ENCODE data around the gene MET.
A peak's percentile ranks its signal among the peaks of the same experiment; 100 is the strongest.
"Not testable (repeated sequence)": the region's sequence is repeated elsewhere in the genome, so short reads cannot be mapped to it uniquely, and the experiment has no call there.

Gene MET

DNA sequence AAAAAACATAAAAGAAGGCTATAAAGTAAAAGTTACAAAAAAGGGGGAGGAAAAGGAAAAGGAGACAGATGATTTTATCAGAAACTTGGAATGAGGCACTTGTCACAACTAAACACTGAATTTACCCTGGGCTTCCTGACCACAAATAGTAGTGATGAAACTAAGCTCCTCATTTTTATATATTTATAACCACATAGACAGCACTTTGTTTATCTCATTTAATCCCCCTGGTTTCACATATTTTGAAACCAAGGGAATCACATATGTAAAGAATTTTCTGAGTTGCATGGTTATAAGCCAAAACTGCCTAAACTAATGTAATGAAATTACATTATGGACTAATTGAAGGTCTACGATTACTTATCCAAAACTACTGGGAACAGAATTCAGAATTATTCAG lies 39.6 kb upstream of the MET start:
- H3K4me3 ChIP-seq (ENCODE audit: low read depth, low read length), result no peak overlapping the region
- TF ChIP-seq, protein P1, sequence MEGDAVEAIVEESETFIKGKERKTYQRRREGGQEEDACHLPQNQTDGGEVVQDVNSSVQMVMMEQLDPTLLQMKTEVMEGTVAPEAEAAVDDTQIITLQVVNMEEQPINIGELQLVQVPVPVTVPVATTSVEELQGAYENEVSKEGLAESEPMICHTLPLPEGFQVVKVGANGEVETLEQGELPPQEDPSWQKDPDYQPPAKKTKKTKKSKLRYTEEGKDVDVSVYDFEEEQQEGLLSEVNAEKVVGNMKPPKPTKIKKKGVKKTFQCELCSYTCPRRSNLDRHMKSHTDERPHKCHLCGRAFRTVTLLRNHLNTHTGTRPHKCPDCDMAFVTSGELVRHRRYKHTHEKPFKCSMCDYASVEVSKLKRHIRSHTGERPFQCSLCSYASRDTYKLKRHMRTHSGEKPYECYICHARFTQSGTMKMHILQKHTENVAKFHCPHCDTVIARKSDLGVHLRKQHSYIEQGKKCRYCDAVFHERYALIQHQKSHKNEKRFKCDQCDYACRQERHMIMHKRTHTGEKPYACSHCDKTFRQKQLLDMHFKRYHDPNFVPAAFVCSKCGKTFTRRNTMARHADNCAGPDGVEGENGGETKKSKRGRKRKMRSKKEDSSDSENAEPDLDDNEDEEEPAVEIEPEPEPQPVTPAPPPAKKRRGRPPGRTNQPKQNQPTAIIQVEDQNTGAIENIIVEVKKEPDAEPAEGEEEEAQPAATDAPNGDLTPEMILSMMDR (IDR thresholded peaks at IDR 0.05; ENCODE audit: insufficient read depth, low read depth, low read length, missing control alignments), result no peak
- no peak for DNase-seq (ENCODE audit: low read depth)

- peak; percentile 73 for DNase-seq (ENCODE audit: low read depth)
- no peak overlapping the region for H3K4me3 ChIP-seq (ENCODE audit: low read depth, low read length)
- TF ChIP-seq, protein P1 (IDR thresholded peaks at IDR 0.05; ENCODE audit: insufficient read depth, low read depth, low read length, missing control alignments), result no peak
Measured at GRCh38 chr7:116633131-116633988, 38.6 kb upstream of the MET start.

- TF ChIP-seq, protein P1 (IDR thresholded peaks at IDR 0.05; ENCODE audit: insufficient read depth, low read depth, low read length, missing control alignments), result no peak
- H3K4me3 ChIP-seq (ENCODE audit: low read depth, low read length), result no peak overlapping the region
- DNase-seq (ENCODE audit: low read depth), result no peak
Measured at GRCh38 chr7:116636997-116637396, 35.0 kb upstream of the MET start.

DNA sequence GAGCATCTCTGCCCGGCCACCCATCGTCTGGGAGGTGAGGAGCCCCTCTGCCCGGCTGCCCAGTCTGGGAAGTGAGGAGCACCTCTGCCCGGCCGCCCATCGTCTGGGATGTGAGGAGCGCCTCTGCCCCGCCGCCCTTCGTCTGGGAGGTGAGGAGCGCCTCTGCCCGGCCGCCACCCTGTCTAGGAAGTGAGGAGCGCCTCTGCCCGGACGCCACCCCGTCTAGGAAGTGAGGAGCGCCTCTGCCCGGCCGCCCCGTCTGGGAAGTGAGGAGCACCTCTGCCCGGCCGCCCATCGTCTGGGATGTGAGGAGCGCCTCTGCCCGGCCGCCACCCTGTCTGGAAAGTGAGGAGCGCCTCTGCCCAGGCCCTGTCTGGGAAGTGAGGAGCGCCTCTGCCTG lies 33.4 kb upstream of the MET start:
- not testable (repeated sequence) for DNase-seq (ENCODE audit: low read depth); H3K4me3 ChIP-seq (ENCODE audit: low read depth, low read length)

- no peak for DNase-seq (ENCODE audit: low read depth)
- no peak overlapping the region for H3K4me3 ChIP-seq (ENCODE audit: low read depth, low read length)
- TF ChIP-seq, protein P1 (IDR thresholded peaks at IDR 0.05; ENCODE audit: insufficient read depth, low read depth, low read length, missing control alignments), result no peak
Measured at GRCh38 chr7:116641551-116642153, 30.3 kb upstream of the MET start.

DNA sequence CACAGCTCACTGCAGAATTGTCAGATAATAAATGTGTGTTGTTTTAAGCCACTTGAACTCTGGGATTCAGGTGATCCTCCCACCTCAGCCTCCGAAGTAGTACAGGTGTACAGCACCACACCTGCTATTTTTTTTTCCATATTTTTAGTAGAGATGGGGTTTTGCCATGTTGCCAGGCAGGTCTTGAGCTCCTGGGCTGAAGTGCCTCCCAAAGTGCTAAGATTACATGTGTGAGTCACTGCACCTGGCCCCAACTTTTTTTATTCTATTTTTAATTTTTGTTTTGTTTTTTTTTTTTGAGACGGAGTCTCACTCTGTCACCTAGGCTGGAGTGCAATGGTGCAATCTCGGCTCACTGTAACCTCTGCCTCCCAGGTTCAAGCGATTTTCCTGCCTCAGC lies 28.8 kb upstream of the MET start:
- DNase-seq (ENCODE audit: low read depth); H3K4me3 ChIP-seq (ENCODE audit: low read depth, low read length): not testable (repeated sequence)

GRCh38 chr7:116644628-116645027 lies 27.4 kb upstream of the MET start:
- DNase-seq (ENCODE audit: low read depth), result no peak
- TF ChIP-seq, protein P1 (IDR thresholded peaks at IDR 0.05; ENCODE audit: insufficient read depth, low read depth, low read length, missing control alignments), result no peak
- no peak overlapping the region for H3K4me3 ChIP-seq (ENCODE audit: low read depth, low read length)

- TF ChIP-seq, protein P1 (IDR thresholded peaks at IDR 0.05; ENCODE audit: insufficient read depth, low read depth, low read length, missing control alignments), result no peak
- no peak for DNase-seq (ENCODE audit: low read depth)
- no peak overlapping the region for H3K4me3 ChIP-seq (ENCODE audit: low read depth, low read length)
Measured at GRCh38 chr7:116647290-116647689, 24.7 kb upstream of the MET start.
